HG03378 (cell line): ENCODE data around the gene NCOA3.

Experiments
- ATAC-seq: cut with Tn5 transposase; IDR thresholded peaks from one replicate; pipeline ENCODE4 v1.9.1; 2021; ENCODE audit warnings: mild to moderate bottlenecking, moderate library complexity; ENCODE audit not compliant: unreplicated experiment

Gene NCOA3

GRCh38 chr20:47675190-47676142 lies 173.8 kb downstream of the NCOA3 start:
- no peak for ATAC-seq

GRCh38 chr20:47676219-47676721 lies 174.6 kb downstream of the NCOA3 start:
- no peak for ATAC-seq

GRCh38 chr20:47676912-47677634 lies 175.4 kb downstream of the NCOA3 start:
- ATAC-seq = no peak

GRCh38 chr20:47677635-47678453 lies 176.2 kb downstream of the NCOA3 start:
- ATAC-seq = no peak

GRCh38 chr20:47678536-47678935 lies 176.8 kb downstream of the NCOA3 start:
- ATAC-seq = no peak

GRCh38 chr20:47679462-47679861 lies 177.8 kb downstream of the NCOA3 start:
- no peak for ATAC-seq

- ATAC-seq = no peak
Observed at GRCh38 chr20:47680804-47681529, 179.3 kb downstream of the NCOA3 start.

- ATAC-seq = no peak
Observed at GRCh38 chr20:47682028-47682783, 180.5 kb downstream of the NCOA3 start.

GRCh38 chr20:47682916-47683315 lies 181.2 kb downstream of the NCOA3 start:
- no peak for ATAC-seq

- no peak for ATAC-seq
Observed at GRCh38 chr20:47684306-47685080, 182.8 kb downstream of the NCOA3 start.

- no peak for ATAC-seq
Observed at GRCh38 chr20:47686545-47686944, 184.9 kb downstream of the NCOA3 start.

- no peak for ATAC-seq
Observed at GRCh38 chr20:47687095-47687987, 185.7 kb downstream of the NCOA3 start.

- ATAC-seq = no peak
Observed at GRCh38 chr20:47688385-47689381, 187.0 kb downstream of the NCOA3 start.

- no peak for ATAC-seq
Observed at GRCh38 chr20:47689731-47690130, 188.0 kb downstream of the NCOA3 start.

- ATAC-seq = no peak
Observed at GRCh38 chr20:47691625-47692024, 189.9 kb downstream of the NCOA3 start.

- ATAC-seq = no peak
Observed at GRCh38 chr20:47694021-47694818, 192.5 kb downstream of the NCOA3 start.
